HCT116 (cell line): ENCODE measurements around the gene PTPRR. TPM values are rescaled to one million over a fixed set of nuclear protein-coding genes. Genes with fewer than 3 reads are reported as not detected.

Experiments used
- ATAC-seq: fragments of 200-7000 bp; cut with Tn5 transposase; 2 replicates; pipeline ENCODE4 v1.9.1; 2020; ENCODE audit warnings: mild to moderate bottlenecking, moderate library complexity
- BruUV-seq: library from RNA; stranded (reverse); fragments of 400-500 nt; replicated peaks from 2 replicates; lab custom pipeline; 2021; lab: Mats Ljungman, UMichigan
- CTCF ChIA-PET: fragments of 300-600 bp; sonication (Branson Sonifier 250); formaldehyde crosslinking; loops from one replicate; lab custom pipeline; 2021; ENCODE audit warnings: antibody characterized with exemption; lab: Charles Lee
- POLR2A ChIA-PET: fragments of 300-600, 350-600 bp; sonication (Branson Sonifier 250); formaldehyde crosslinking; loops from one replicate; lab custom pipeline; 2021; ENCODE audit warnings: antibody characterized with exemption; lab: Charles Lee
- RAD21 ChIA-PET, 2 experiments: fragments of 300-600 bp; sonication (Branson Sonifier 250); formaldehyde crosslinking; loops; one replicate each; lab custom pipeline; 2023; ENCODE audit warnings: low total read pairs in 2 of 2; ENCODE audit not compliant: uncharacterized antibody in 2 of 2, unreplicated experiment in 2 of 2, low non-redundant PET in 1 of 2; lab: Charles Lee
- DNase-seq: peaks from one replicate; pipeline ENCODE4 v3.0.0-alpha.2; 2010; ENCODE audit warnings: low read depth, low spot score
- H2AFZ ChIP-seq: fragments of 200-600 bp; shearing (Covaris generic), sonication (generic); 2 replicates; pipeline ENCODE4 v1.6.1; 2017; ENCODE audit warnings: low read depth, mixed run types, mixed read lengths, antibody characterized with exemption, low read length; ENCODE audit not compliant: poor library complexity, severe bottlenecking
- H3K27ac ChIP-seq: 2 replicates; pipeline ENCODE4 v1.5.1; 2012; ENCODE audit warnings: low read depth, low read length
- H3K27me3 ChIP-seq: fragments of 200-600 bp; sonication (generic); 2 replicates; pipeline ENCODE4 v1.6.1; 2016; ENCODE audit warnings: mixed run types, low read length, mixed read lengths; ENCODE audit not compliant: insufficient read depth
- H3K36me3 ChIP-seq, 2 experiments: fragments of 200-500 bp in 1 of 2; fragments of 200-600 bp in 1 of 2; sonication (Bioruptor generic) in 1 of 2; sonication (generic) in 1 of 2; 2 replicates each; pipeline versions ENCODE4 v1.5.1 to v1.6.1; 2014 to 2016; ENCODE audit warnings: low read length in 2 of 2, inconsistent platforms in 1 of 2, mixed read lengths in 1 of 2, mixed run types in 1 of 2; ENCODE audit not compliant: insufficient read depth in 2 of 2, control insufficient read depth in 1 of 2
- H3K4me1 ChIP-seq, 2 experiments: fragments of 200-600 bp in 1 of 2; sonication (generic) in 1 of 2; 2 replicates each; pipeline versions ENCODE4 v1.5.1 to v1.6.1; 2012 to 2017; ENCODE audit warnings: low read length in 2 of 2, inconsistent platforms in 1 of 2, mild to moderate bottlenecking in 1 of 2, mixed read lengths in 1 of 2, mixed run types in 1 of 2, moderate library complexity in 1 of 2; ENCODE audit not compliant: insufficient read depth in 2 of 2, control insufficient read depth in 1 of 2
- H3K4me2 ChIP-seq: fragments of 200-600 bp; sonication (generic); 2 replicates; pipeline ENCODE4 v1.6.1; 2017; ENCODE audit warnings: mixed run types, low read length, mixed read lengths
- H3K4me3 ChIP-seq, 2 experiments: fragments of 200-600 bp in 1 of 2; sonication (generic) in 1 of 2; replicated peaks in 1 of 2; 2 replicates each; pipeline ENCODE4 v1.5.1; 2011 to 2016; ENCODE audit warnings: low read length in 2 of 2, control low read depth in 1 of 2, low read depth in 1 of 2, mild to moderate bottlenecking in 1 of 2, mixed read lengths in 1 of 2, mixed run types in 1 of 2
- H3K79me2 ChIP-seq: fragments of 200-600 bp; sonication (generic); 2 replicates; pipeline ENCODE4 v1.6.1; 2017; ENCODE audit warnings: mild to moderate bottlenecking, mixed run types, low read length, moderate library complexity, mixed read lengths; ENCODE audit not compliant: insufficient read depth
- H3K9ac ChIP-seq: fragments of 200-600 bp; sonication (generic); 2 replicates; pipeline ENCODE4 v1.6.1; 2016; ENCODE audit warnings: low read length, mixed read lengths
- H3K9me2 ChIP-seq: fragments of 200-600 bp; sonication (generic), shearing (Covaris generic); 2 replicates; pipeline ENCODE4 v1.6.1; 2017; ENCODE audit warnings: mixed run types, mild to moderate bottlenecking, moderate library complexity; ENCODE audit not compliant: insufficient read depth
- H3K9me3 ChIP-seq, 2 experiments: fragments of 200-500 bp in 1 of 2; fragments of 200-600 bp in 1 of 2; sonication (Bioruptor generic) in 1 of 2; sonication (generic) in 1 of 2; 2 replicates each; pipeline ENCODE4 v1.6.1; 2014 to 2017; ENCODE audit warnings: low read length in 2 of 2, mixed read lengths in 2 of 2, inconsistent platforms in 1 of 2, low read depth in 1 of 2, mild to moderate bottlenecking in 1 of 2, mixed run types in 1 of 2, moderate library complexity in 1 of 2; ENCODE audit not compliant: control insufficient read depth in 1 of 2, insufficient read depth in 1 of 2
- H4K20me1 ChIP-seq: fragments of 200-600 bp; sonication (generic), shearing (Covaris generic); 2 replicates; pipeline ENCODE4 v1.6.1; 2017; ENCODE audit warnings: mixed run types, mild to moderate bottlenecking, moderate library complexity; ENCODE audit not compliant: insufficient read depth
- ELF1 ChIP-seq: IDR thresholded peaks from 2 replicates; pipeline ENCODE4 v1.6.1; 2012; ENCODE audit warnings: low read depth, borderline replicate concordance
- EZH2 ChIP-seq: fragments of 200-600 bp; sonication (generic); IDR thresholded peaks from 2 replicates; pipeline ENCODE4 v1.6.1; 2017; ENCODE audit warnings: antibody characterized with exemption, mixed run types
- EZH2phosphoT487 ChIP-seq: fragments of 200-600 bp; IDR thresholded peaks from 2 replicates; pipeline ENCODE4 v1.6.1; 2018; ENCODE audit warnings: antibody characterized with exemption, borderline replicate concordance
- FOSL1 ChIP-seq: IDR thresholded peaks from 2 replicates; pipeline ENCODE4 v1.6.1; 2012; ENCODE audit warnings: low read depth
- JUND ChIP-seq: IDR thresholded peaks from 2 replicates; pipeline ENCODE4 v1.6.1; 2012
- POLR2A ChIP-seq: IDR thresholded peaks from 2 replicates; pipeline ENCODE4 v1.7.0; 2011; ENCODE audit warnings: borderline replicate concordance; ENCODE audit not compliant: insufficient read depth, insufficient read length; ENCODE audit errors: extremely low read depth
- SP1 ChIP-seq: IDR thresholded peaks from 2 replicates; pipeline ENCODE4 v1.6.1; 2012; ENCODE audit warnings: low read depth
- SRF ChIP-seq: IDR thresholded peaks from 2 replicates; pipeline ENCODE4 v1.6.1; 2012; ENCODE audit warnings: low read depth
- YY1 ChIP-seq: IDR thresholded peaks from 2 replicates; pipeline ENCODE4 v1.6.1; 2011; ENCODE audit warnings: low read length, low read depth, moderate library complexity, mild to moderate bottlenecking; ENCODE audit not compliant: insufficient replicate concordance; ENCODE audit errors: extremely low read depth
- intact Hi-C: fragments of 100-400 bp; cut with micrococcal nuclease; formaldehyde crosslinking; loops from 2 replicates; pipeline ENCODE4 v1.10.0; 2022
- total RNA-seq: library from RNA; stranded (reverse); gene quantifications from one replicate; pipeline ENCODE4 v1.2.1, GENCODE V29; 2021; ENCODE audit not compliant: unreplicated experiment
- TF ChIP-seq, protein P1 (sequence below): IDR thresholded peaks from 2 replicates; pipeline ENCODE4 v1.6.1; 2012
- TF ChIP-seq, protein P2 (sequence below): IDR thresholded peaks from 2 replicates; pipeline ENCODE4 v1.6.1; 2011; ENCODE audit warnings: mild to moderate bottlenecking, low read length, moderate library complexity; ENCODE audit not compliant: insufficient replicate concordance; ENCODE audit errors: extremely low read depth
- TF ChIP-seq, protein P3 (sequence below): IDR thresholded peaks from 2 replicates; pipeline ENCODE4 v1.6.1; 2012
- TF ChIP-seq, protein P4 (sequence below), 3 experiments: fragments of 200-600 bp in 1 of 3; sonication (generic) in 1 of 3; IDR thresholded peaks in 2 of 3; conservative IDR thresholded peaks in 1 of 3; 2 replicates each; pipeline ENCODE4 v1.5.1; 2012 to 2017; ENCODE audit warnings: low read depth in 2 of 3, low read length in 2 of 3, antibody characterized with exemption in 1 of 3, borderline replicate concordance in 1 of 3, control low read depth in 1 of 3, mild to moderate bottlenecking in 1 of 3, mixed read lengths in 1 of 3, mixed run types in 1 of 3, moderate library complexity in 1 of 3; ENCODE audit not compliant: insufficient read depth in 1 of 3

Gene PTPRR
- total RNA-seq, 1 experiment from 2014 or later: 0.27 TPM

DNA sequence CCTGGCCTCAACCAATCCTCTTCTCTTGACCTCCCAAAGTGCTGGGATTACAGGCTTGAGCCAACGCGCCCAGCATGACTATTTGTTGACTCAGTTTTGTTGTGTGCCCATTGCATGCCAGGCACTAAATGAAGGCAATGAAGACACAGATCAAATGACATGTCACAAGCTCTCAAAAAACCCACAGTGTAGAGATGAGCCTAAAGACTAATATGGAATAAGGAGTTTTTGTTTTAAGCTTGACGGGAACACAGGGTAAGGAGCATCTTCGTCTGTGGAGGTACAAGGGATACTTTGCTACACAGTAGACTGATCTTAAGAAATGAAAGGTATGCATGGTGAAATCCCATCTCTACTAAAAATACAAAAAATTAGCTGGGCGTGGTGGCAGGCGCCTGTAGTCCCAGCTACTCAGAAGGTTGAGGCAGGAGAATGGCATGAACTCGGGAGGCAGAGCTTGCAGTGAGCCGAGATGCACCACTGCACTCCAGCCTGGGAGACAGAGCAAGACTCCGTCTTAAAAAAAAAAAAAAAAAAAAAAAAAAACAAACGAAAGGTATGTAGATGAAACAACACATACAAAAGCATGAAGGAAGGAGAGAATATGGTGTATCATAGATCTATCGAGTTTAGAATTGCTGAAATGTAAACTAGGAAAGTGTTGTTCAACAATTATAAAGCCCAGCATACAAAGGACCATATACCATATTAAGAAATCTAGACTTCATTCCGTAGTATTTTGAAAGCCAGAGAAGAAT, 161.2 kb downstream of the PTPRR start:
- intact Hi-C loops: no loop called here
- Histone ChIP-seq H3K4me2 (no peak overlapping the region), H4K20me1 (no peaks in the 10 kb centered on the region), H3K9ac (no peak overlapping the region), H3K36me3 (no peaks in the 10 kb centered on the region), H3K4me1 (peaks cover 8 to 17% of the 10 kb centered on the region in 2 experiments), H3K9me3 (no peaks in the 10 kb centered on the region), H3K27ac (no peak overlapping the region), H3K4me3 (no peak overlapping the region), H3K27me3 (no peaks in the 10 kb centered on the region), H3K79me2 (no peaks in the 10 kb centered on the region), H3K9me2 (no peaks in the 10 kb centered on the region), H2AFZ (no peak overlapping the region)
- CTCF ChIA-PET: no interaction called here
- POLR2A ChIA-PET: no interaction called here
- DNase-seq: no peak
- RAD21 ChIA-PET: no interaction called here
- no peak for ATAC-seq
- TF ChIP-seq SRF (no peak), JUND (no peak), POLR2A (no peak), EZH2phosphoT487 (no peak), ELF1 (no peak), EZH2 (no peak), FOSL1 (no peak), SP1 (no peak), YY1 (no peak)
- TF ChIP-seq, protein P1, sequence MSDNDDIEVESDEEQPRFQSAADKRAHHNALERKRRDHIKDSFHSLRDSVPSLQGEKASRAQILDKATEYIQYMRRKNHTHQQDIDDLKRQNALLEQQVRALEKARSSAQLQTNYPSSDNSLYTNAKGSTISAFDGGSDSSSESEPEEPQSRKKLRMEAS: no peak
- TF ChIP-seq, protein P2, sequence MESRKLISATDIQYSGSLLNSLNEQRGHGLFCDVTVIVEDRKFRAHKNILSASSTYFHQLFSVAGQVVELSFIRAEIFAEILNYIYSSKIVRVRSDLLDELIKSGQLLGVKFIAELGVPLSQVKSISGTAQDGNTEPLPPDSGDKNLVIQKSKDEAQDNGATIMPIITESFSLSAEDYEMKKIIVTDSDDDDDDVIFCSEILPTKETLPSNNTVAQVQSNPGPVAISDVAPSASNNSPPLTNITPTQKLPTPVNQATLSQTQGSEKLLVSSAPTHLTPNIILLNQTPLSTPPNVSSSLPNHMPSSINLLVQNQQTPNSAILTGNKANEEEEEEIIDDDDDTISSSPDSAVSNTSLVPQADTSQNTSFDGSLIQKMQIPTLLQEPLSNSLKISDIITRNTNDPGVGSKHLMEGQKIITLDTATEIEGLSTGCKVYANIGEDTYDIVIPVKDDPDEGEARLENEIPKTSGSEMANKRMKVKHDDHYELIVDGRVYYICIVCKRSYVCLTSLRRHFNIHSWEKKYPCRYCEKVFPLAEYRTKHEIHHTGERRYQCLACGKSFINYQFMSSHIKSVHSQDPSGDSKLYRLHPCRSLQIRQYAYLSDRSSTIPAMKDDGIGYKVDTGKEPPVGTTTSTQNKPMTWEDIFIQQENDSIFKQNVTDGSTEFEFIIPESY: no peak
- TF ChIP-seq, protein P3, sequence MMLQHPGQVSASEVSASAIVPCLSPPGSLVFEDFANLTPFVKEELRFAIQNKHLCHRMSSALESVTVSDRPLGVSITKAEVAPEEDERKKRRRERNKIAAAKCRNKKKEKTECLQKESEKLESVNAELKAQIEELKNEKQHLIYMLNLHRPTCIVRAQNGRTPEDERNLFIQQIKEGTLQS: no peak
- TF ChIP-seq, protein P4, sequence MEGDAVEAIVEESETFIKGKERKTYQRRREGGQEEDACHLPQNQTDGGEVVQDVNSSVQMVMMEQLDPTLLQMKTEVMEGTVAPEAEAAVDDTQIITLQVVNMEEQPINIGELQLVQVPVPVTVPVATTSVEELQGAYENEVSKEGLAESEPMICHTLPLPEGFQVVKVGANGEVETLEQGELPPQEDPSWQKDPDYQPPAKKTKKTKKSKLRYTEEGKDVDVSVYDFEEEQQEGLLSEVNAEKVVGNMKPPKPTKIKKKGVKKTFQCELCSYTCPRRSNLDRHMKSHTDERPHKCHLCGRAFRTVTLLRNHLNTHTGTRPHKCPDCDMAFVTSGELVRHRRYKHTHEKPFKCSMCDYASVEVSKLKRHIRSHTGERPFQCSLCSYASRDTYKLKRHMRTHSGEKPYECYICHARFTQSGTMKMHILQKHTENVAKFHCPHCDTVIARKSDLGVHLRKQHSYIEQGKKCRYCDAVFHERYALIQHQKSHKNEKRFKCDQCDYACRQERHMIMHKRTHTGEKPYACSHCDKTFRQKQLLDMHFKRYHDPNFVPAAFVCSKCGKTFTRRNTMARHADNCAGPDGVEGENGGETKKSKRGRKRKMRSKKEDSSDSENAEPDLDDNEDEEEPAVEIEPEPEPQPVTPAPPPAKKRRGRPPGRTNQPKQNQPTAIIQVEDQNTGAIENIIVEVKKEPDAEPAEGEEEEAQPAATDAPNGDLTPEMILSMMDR (IDR thresholded peaks at IDR 0.05 in 2 of 3, conservative IDR thresholded peaks at IDR 0.05 in 1 of 3; ENCODE audit: borderline replicate concordance in 1 of 3, insufficient read depth in 1 of 3, low read depth in 2 of 3, low read length in 2 of 3): no peak
- BruUV-seq: no TSS peak
